Esophagus muscularis mucosa (tissue), 4 donors: ENCODE results near the gene KLHL8. TPM values are rescaled to one million over a fixed set of nuclear protein-coding genes. Genes with fewer than 3 reads are reported as not detected.

Experiments used
- DNase-seq: peaks from one replicate; pipeline ENCODE4 v3.0.0-alpha.2; 2017; ENCODE audit errors: extremely low spot score
- H3K27ac ChIP-seq, 4 donors: fragments of 200-600 bp; sonication (generic); replicated peaks in 1 of 4; 1 replicate in 3 of 4; 2 replicates in 1 of 4; pipeline ENCODE4 v1.5.1; 2016 to 2019; ENCODE audit warnings: mild to moderate bottlenecking in 1 of 4
- H3K27me3 ChIP-seq, 4 donors: fragments of 200-600 bp; sonication (generic); one replicate each; pipeline versions ENCODE4 v1.5.1 to v1.6.0; 2016 to 2019
- H3K36me3 ChIP-seq, 4 donors: fragments of 200-600 bp; sonication (generic); one replicate each; pipeline ENCODE4 v1.5.1; 2016 to 2019
- H3K4me1 ChIP-seq, 4 donors: fragments of 200-600 bp; sonication (generic); one replicate each; pipeline ENCODE4 v1.5.1; 2016 to 2019
- H3K4me3 ChIP-seq, 4 donors: fragments of 200-600 bp; sonication (generic); 1 replicate in 2 of 4; 2 replicates in 2 of 4; pipeline ENCODE4 v1.5.1; 2016 to 2019; ENCODE audit warnings: mild to moderate bottlenecking in 4 of 4, moderate library complexity in 1 of 4
- H3K9me3 ChIP-seq, 4 donors: fragments of 200-600 bp; sonication (generic); 1 replicate in 3 of 4; 2 replicates in 1 of 4; pipeline ENCODE4 v1.5.1; 2016 to 2019
- CTCF ChIP-seq, 3 experiments: fragments of 200-600 bp in 2 of 3; fragments of 450-650 bp in 1 of 3; sonication (generic) in 2 of 3; IDR thresholded peaks; one replicate each; pipeline ENCODE4 v1.5.1; 2017 to 2019; ENCODE audit warnings: antibody characterized with exemption in 3 of 3, mild to moderate bottlenecking in 2 of 3, moderate library complexity in 1 of 3
- EP300 ChIP-seq: sonication (generic); formaldehyde crosslinking; IDR thresholded peaks from one replicate; pipeline ENCODE4 v1.6.1; 2017; ENCODE audit warnings: antibody characterized with exemption
- POLR2A ChIP-seq: fragments of 450-650 bp; IDR thresholded peaks from one replicate; pipeline ENCODE4 v1.6.1; 2017; ENCODE audit warnings: antibody characterized with exemption, moderate library complexity, mild to moderate bottlenecking, low read depth
- POLR2AphosphoS5 ChIP-seq, 2 donors: sonication (generic); formaldehyde crosslinking; IDR thresholded peaks; one replicate each; pipeline ENCODE4 v1.6.1; 2017; ENCODE audit warnings: antibody characterized with exemption in 2 of 2
- WGBS: methylation state at CpG from one replicate; pipeline ENCODE4 v1.1.5; 2018; 5-methylcytosine and 5-hydroxymethylcytosine counted together
- intact Hi-C: fragments of 100-400 bp; cut with DNase I; formaldehyde crosslinking; loops from one replicate; pipeline ENCODE4 v1.15.1; 2023
- total RNA-seq, 4 donors: library from RNA; depleted of rRNA; stranded (reverse); fragments of >200 nt; gene quantifications; one replicate each; pipeline versions ENCODE4 v1.1.0 to v1.2.1, GENCODE V29; 2016

The KLHL8 gene
- total RNA-seq, 4 donors from 2014 or later = 7.6 to 18.7 (median 11.7) TPM

- no peak overlapping the region for H3K4me3 ChIP-seq
- intact Hi-C loops = no loop called here
- no peaks in the 10 kb centered on the region for H3K27me3 ChIP-seq
- H3K36me3 ChIP-seq = no peaks in the 10 kb centered on the region
- TF ChIP-seq CTCF (IDR thresholded peaks at IDR 0.05) (no peak), POLR2AphosphoS5 (IDR thresholded peaks at IDR 0.05) (no peak), EP300 (no peak), POLR2A (no peak)
- H3K4me1 ChIP-seq = no peaks in the 10 kb centered on the region
- DNase-seq = no peak
- WGBS = 85% methylated on average over 5 of the region's 5 CpGs
- H3K27ac ChIP-seq = no peak overlapping the region
- no peaks in the 10 kb centered on the region for H3K9me3 ChIP-seq
These were observed 29.9 kb upstream of the KLHL8 start for GRCh38 chr4:87250294-87250693.

- no peak for DNase-seq
- no peaks in the 10 kb centered on the region for H3K27me3 ChIP-seq
- TF ChIP-seq POLR2A (no peak), CTCF (IDR thresholded peaks at IDR 0.05) (no peak), POLR2AphosphoS5 (IDR thresholded peaks at IDR 0.05) (no peak), EP300 (no peak)
- intact Hi-C loops = no loop called here
- 58% methylated on average over 2 of the region's 2 CpGs for WGBS
- no peaks in the 10 kb centered on the region for H3K4me1 ChIP-seq
- no peak overlapping the region for H3K4me3 ChIP-seq
- H3K9me3 ChIP-seq = no peaks in the 10 kb centered on the region
- no peaks in the 10 kb centered on the region for H3K36me3 ChIP-seq
- no peak overlapping the region for H3K27ac ChIP-seq
These were observed 29.1 kb upstream of the KLHL8 start for GRCh38 chr4:87249332-87250019.

GRCh38 chr4:87243426-87244053, 23.1 kb upstream of the KLHL8 start:
- no peak for DNase-seq
- Histone ChIP-seq H3K4me3 (no peak overlapping the region), H3K4me1 (no peaks in the 10 kb centered on the region), H3K27ac (no peak overlapping the region), H3K27me3 (no peaks in the 10 kb centered on the region), H3K9me3 (peaks cover 4 to 21% (median 14%) of the 10 kb centered on the region in 4 donors), H3K36me3 (no peaks in the 10 kb centered on the region)
- intact Hi-C loops = no loop called here
- TF ChIP-seq POLR2AphosphoS5 (IDR thresholded peaks at IDR 0.05) (no peak), EP300 (no peak), POLR2A (no peak), CTCF (IDR thresholded peaks at IDR 0.05) (no peak)
- WGBS = 91% methylated on average over 2 of the region's 2 CpGs

- no peak for DNase-seq
- intact Hi-C loops = no loop called here
- TF ChIP-seq POLR2A (no peak), CTCF (IDR thresholded peaks at IDR 0.05) (no peak), EP300 (no peak), POLR2AphosphoS5 (IDR thresholded peaks at IDR 0.05) (no peak)
- WGBS = 83% methylated on average over 1 of the region's 1 CpG
- no peaks in the 10 kb centered on the region for H3K36me3 ChIP-seq
- H3K4me1 ChIP-seq = peaks cover 0 to 1% (median under 1%) of the 10 kb centered on the region in 4 donors
- H3K27me3 ChIP-seq = no peaks in the 10 kb centered on the region
- H3K27ac ChIP-seq = no peak overlapping the region
- H3K9me3 ChIP-seq = peaks cover 4 to 21% (median 14%) of the 10 kb centered on the region in 4 donors
- no peak overlapping the region for H3K4me3 ChIP-seq
These were observed 20.9 kb upstream of the KLHL8 start for GRCh38 chr4:87241336-87241735.
